WTC11 (cell line): Measurements from ENCODE around the gene SETD3. TPM values are rescaled to one million over a fixed set of nuclear protein-coding genes. Genes with fewer than 3 reads are reported as not detected.

Source experiments
- ATAC-seq: fragments of 200-7000 bp; cut with Tn5 transposase; 2 replicates; pipeline ENCODE4 v1.10.0; 2021; ENCODE audit warnings: mild to moderate bottlenecking, moderate library complexity
- CTCF ChIA-PET: fragments of 300-600 bp; sonication (Branson Sonifier 250); formaldehyde crosslinking; loops from one replicate; lab custom pipeline; 2021; ENCODE audit warnings: antibody characterized with exemption; lab: Charles Lee
- POLR2A ChIA-PET: fragments of 350-600 bp; sonication (Branson Sonifier 250); formaldehyde crosslinking; loops from one replicate; lab custom pipeline; 2021; ENCODE audit warnings: antibody characterized with exemption; lab: Charles Lee
- DNase-seq: peaks from one replicate; pipeline ENCODE4 v3.0.0; 2021; ENCODE audit warnings: low spot score
- H3K27ac Mint-ChIP-seq: 2 replicates; pipeline ENCODE4 v1.8.0; 2021; ENCODE audit warnings: mixed read lengths
- H3K27me3 Mint-ChIP-seq: 2 replicates; pipeline ENCODE4 v1.8.0; 2021; ENCODE audit warnings: low read depth, mild to moderate bottlenecking, moderate library complexity, mixed read lengths
- H3K36me3 Mint-ChIP-seq: 2 replicates; pipeline ENCODE4 v1.8.0; 2021; ENCODE audit warnings: mixed read lengths
- H3K4me1 Mint-ChIP-seq: 2 replicates; pipeline ENCODE4 v1.8.0; 2022; ENCODE audit warnings: mixed read lengths
- H3K4me3 Mint-ChIP-seq: 2 replicates; pipeline ENCODE4 v1.8.0; 2021; ENCODE audit warnings: mild to moderate bottlenecking, moderate library complexity, mixed read lengths
- H3K9me3 Mint-ChIP-seq: 2 replicates; pipeline ENCODE4 v1.8.0; 2021; ENCODE audit warnings: mixed read lengths
- EMX1 ChIP-seq: fragments of 250-450 bp; sonication (Bioruptor Pico); IDR thresholded peaks from 2 replicates; pipeline ENCODE4 v1.8.0; 2021; ENCODE audit warnings: mild to moderate bottlenecking
- FOXJ3 ChIP-seq: sonication (generic); formaldehyde crosslinking; IDR thresholded peaks from 2 replicates; pipeline ENCODE4 v1.9.0; 2021; ENCODE audit warnings: missing genetic modification reagents, mild to moderate bottlenecking, borderline replicate concordance
- FOXK1 ChIP-seq: sonication (generic); formaldehyde crosslinking; IDR thresholded peaks from 2 replicates; pipeline ENCODE4 v1.8.0; 2022; ENCODE audit warnings: mild to moderate bottlenecking, moderate library complexity, missing genetic modification reagents
- GABPB1 ChIP-seq: sonication (generic); formaldehyde crosslinking; IDR thresholded peaks from 2 replicates; pipeline ENCODE4 v1.8.1; 2023; ENCODE audit warnings: mild to moderate bottlenecking, missing genetic modification reagents
- GTF2I ChIP-seq: fragments of 250-450 bp; sonication (Bioruptor Pico); conservative IDR thresholded peaks from 2 replicates; pipeline ENCODE4 v1.4.0; 2021; ENCODE audit warnings: mild to moderate bottlenecking
- JUN ChIP-seq: sonication (generic); formaldehyde crosslinking; IDR thresholded peaks from 2 replicates; pipeline ENCODE4 v1.8.0; 2023; ENCODE audit warnings: mild to moderate bottlenecking, missing genetic modification reagents
- KAT7 ChIP-seq: sonication (generic); formaldehyde crosslinking; IDR thresholded peaks from 2 replicates; pipeline ENCODE4 v1.8.1; 2023; ENCODE audit warnings: missing genetic modification reagents, mild to moderate bottlenecking, borderline replicate concordance
- NR1H2 ChIP-seq: sonication (generic); formaldehyde crosslinking; IDR thresholded peaks from 2 replicates; pipeline ENCODE4 v1.9.0; 2021; ENCODE audit warnings: mild to moderate bottlenecking, moderate library complexity, missing genetic modification reagents
- NR2C2 ChIP-seq: sonication (generic); formaldehyde crosslinking; IDR thresholded peaks from 2 replicates; pipeline ENCODE4 v1.8.0; 2022; ENCODE audit warnings: mild to moderate bottlenecking, missing genetic modification reagents
- PRRX2 ChIP-seq: fragments of 250-450 bp; sonication (Bioruptor Pico); IDR thresholded peaks from 2 replicates; pipeline ENCODE4 v1.8.0; 2021; ENCODE audit warnings: mild to moderate bottlenecking
- RORB ChIP-seq: fragments of 250-450 bp; sonication (Bioruptor Pico); IDR thresholded peaks from 2 replicates; pipeline ENCODE4 v1.9.0; 2021; ENCODE audit warnings: mild to moderate bottlenecking
- SOX15 ChIP-seq: fragments of 250-450 bp; sonication (Bioruptor Pico); IDR thresholded peaks from 2 replicates; pipeline ENCODE4 v1.9.0; 2021; ENCODE audit warnings: mild to moderate bottlenecking
- TEAD4 ChIP-seq: sonication (generic); formaldehyde crosslinking; IDR thresholded peaks from 2 replicates; pipeline ENCODE4 v1.8.0; 2022; ENCODE audit warnings: mild to moderate bottlenecking, missing genetic modification reagents
- ZNF219 ChIP-seq: sonication (generic); formaldehyde crosslinking; IDR thresholded peaks from 2 replicates; pipeline ENCODE4 v1.8.0; 2023; ENCODE audit warnings: missing genetic modification reagents, mild to moderate bottlenecking, borderline replicate concordance
- ZNF317 ChIP-seq: sonication (generic); formaldehyde crosslinking; IDR thresholded peaks from 2 replicates; pipeline ENCODE4 v1.8.1; 2023; ENCODE audit warnings: low read depth, mild to moderate bottlenecking, moderate library complexity, missing genetic modification reagents, borderline replicate concordance
- ZNF396 ChIP-seq: fragments of 250-450 bp; sonication (Bioruptor Pico); IDR thresholded peaks from 2 replicates; pipeline ENCODE4 v1.8.0; 2021; ENCODE audit warnings: mild to moderate bottlenecking, moderate library complexity, borderline replicate concordance
- ZNF416 ChIP-seq: fragments of 250-450 bp; sonication (Bioruptor Pico); IDR thresholded peaks from 2 replicates; pipeline ENCODE4 v1.9.0; 2021; ENCODE audit warnings: mild to moderate bottlenecking, inconsistent platforms
- total RNA-seq: library from RNA; stranded (reverse); gene quantifications from 3 replicates; pipeline ENCODE4 v1.2.3, GENCODE V29; 2021
- TF ChIP-seq, protein P1 (sequence below): fragments of 250-450 bp; sonication (Bioruptor Pico); IDR thresholded peaks from 2 replicates; pipeline ENCODE4 v1.8.0; 2021; ENCODE audit warnings: mild to moderate bottlenecking
- TF ChIP-seq, protein P2 (sequence below): sonication (generic); formaldehyde crosslinking; IDR thresholded peaks from 2 replicates; pipeline ENCODE4 v1.8.0; 2022; ENCODE audit warnings: missing genetic modification reagents
- TF ChIP-seq, protein P3 (sequence below): fragments of 250-450 bp; sonication (Bioruptor Pico); IDR thresholded peaks from 2 replicates; pipeline ENCODE4 v1.9.0; 2021; ENCODE audit warnings: mild to moderate bottlenecking
- TF ChIP-seq, protein P4 (sequence below): sonication (generic); formaldehyde crosslinking; IDR thresholded peaks from 2 replicates; pipeline ENCODE4 v1.8.1; 2023; ENCODE audit warnings: mild to moderate bottlenecking, moderate library complexity, missing genetic modification reagents
- TF ChIP-seq, protein P5 (sequence below): sonication (generic); formaldehyde crosslinking; conservative IDR thresholded peaks from 2 replicates; pipeline ENCODE4 v1.8.1; 2023; ENCODE audit warnings: mild to moderate bottlenecking, low read depth, missing genetic modification reagents, moderate library complexity

The SETD3 gene
- total RNA-seq, 1 experiment from 2014 or later: 53.1 TPM

DNA sequence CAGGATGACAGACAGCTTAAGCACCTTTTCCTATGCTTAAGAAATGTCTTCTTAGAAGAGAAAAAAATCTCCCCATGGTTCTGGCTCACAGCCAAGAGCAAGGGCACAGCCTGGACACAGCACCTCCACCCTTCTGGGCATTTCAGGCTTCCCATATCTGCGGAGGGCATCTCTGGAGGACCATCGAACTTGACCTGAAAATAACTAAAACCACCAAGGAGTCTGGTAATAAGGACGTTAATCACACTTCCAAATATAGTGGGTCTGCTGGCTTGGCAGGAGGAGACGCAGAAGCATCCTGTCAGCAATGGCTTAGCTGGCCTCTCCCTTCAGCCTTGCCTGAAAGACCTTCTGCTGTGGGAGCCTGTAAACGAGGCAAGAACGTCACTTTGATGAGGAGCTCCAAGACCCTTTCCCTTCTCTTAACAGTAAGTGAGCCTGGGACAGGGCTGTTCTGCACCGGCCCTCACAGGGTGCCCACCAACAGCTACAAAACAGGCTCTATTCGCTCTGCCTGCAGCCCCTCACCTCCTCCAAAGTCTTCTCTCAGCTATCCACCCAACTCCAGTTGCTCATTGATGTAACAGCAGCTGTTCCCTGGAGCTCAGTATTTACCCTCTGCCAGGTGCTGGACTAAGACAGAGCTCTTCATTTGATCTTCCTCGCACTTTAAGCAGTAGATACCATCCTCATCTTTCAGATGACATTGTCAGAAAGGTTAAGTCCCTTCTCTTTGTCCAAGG is 13.2 kb downstream of the SETD3 start (continued):
- TF ChIP-seq, protein P1, sequence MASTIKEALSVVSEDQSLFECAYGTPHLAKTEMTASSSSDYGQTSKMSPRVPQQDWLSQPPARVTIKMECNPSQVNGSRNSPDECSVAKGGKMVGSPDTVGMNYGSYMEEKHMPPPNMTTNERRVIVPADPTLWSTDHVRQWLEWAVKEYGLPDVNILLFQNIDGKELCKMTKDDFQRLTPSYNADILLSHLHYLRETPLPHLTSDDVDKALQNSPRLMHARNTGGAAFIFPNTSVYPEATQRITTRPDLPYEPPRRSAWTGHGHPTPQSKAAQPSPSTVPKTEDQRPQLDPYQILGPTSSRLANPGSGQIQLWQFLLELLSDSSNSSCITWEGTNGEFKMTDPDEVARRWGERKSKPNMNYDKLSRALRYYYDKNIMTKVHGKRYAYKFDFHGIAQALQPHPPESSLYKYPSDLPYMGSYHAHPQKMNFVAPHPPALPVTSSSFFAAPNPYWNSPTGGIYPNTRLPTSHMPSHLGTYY (CRISPR knock-in tag): no peak
- TF ChIP-seq ZNF416 (CRISPR knock-in tag) (no peak), JUN (CRISPR knock-in tag) (no peak), ZNF219 (CRISPR knock-in tag) (no peak)
- TF ChIP-seq, protein P2, sequence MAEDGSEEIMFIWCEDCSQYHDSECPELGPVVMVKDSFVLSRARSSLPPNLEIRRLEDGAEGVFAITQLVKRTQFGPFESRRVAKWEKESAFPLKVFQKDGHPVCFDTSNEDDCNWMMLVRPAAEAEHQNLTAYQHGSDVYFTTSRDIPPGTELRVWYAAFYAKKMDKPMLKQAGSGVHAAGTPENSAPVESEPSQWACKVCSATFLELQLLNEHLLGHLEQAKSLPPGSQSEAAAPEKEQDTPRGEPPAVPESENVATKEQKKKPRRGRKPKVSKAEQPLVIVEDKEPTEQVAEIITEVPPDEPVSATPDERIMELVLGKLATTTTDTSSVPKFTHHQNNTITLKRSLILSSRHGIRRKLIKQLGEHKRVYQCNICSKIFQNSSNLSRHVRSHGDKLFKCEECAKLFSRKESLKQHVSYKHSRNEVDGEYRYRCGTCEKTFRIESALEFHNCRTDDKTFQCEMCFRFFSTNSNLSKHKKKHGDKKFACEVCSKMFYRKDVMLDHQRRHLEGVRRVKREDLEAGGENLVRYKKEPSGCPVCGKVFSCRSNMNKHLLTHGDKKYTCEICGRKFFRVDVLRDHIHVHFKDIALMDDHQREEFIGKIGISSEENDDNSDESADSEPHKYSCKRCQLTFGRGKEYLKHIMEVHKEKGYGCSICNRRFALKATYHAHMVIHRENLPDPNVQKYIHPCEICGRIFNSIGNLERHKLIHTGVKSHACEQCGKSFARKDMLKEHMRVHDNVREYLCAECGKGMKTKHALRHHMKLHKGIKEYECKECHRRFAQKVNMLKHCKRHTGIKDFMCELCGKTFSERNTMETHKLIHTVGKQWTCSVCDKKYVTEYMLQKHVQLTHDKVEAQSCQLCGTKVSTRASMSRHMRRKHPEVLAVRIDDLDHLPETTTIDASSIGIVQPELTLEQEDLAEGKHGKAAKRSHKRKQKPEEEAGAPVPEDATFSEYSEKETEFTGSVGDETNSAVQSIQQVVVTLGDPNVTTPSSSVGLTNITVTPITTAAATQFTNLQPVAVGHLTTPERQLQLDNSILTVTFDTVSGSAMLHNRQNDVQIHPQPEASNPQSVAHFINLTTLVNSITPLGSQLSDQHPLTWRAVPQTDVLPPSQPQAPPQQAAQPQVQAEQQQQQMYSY (CRISPR knock-in tag): no peak
- TF ChIP-seq, protein P3, sequence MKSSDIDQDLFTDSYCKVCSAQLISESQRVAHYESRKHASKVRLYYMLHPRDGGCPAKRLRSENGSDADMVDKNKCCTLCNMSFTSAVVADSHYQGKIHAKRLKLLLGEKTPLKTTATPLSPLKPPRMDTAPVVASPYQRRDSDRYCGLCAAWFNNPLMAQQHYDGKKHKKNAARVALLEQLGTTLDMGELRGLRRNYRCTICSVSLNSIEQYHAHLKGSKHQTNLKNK (CRISPR knock-in tag): no peak

DNA sequence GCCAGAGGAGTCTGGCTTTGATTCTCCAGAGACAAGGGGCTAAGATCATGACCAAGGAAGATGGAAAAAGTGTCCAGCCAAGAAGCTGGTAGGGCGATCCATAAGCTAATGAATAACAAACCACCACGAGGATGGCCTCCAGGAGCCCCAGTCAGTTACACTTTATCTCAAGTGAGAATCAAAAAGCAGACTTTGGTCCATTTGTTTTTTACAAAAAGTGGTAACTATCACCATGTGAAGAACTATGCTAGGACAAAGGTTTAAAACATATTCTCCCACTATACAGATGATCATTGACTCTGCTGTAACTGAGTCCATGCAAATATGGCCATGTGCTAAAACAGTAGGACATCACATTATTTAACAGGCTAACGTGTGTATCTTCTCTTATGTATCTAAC is 13.9 kb downstream of the SETD3 start:
- POLR2A ChIA-PET: interaction anchor here (0.5 kb wide), 1 partner anchor 8 kb away, joined by 6 read pairs; no protein-coding TSS in a partner anchor
- CTCF ChIA-PET: interaction anchor here (1.1 to 1.2 kb wide), 2 partner anchors 26 to 166 kb away, joined by 3 to 4 read pairs; no protein-coding TSS in a partner anchor

More for the DNA sequence above, 13.9 kb downstream of the SETD3 start:
- DNase-seq: no peak
- peaks cover 2% of the 10 kb centered on the region for H3K36me3 Mint-ChIP-seq
- H3K27ac Mint-ChIP-seq: no peak overlapping the region
- no peaks in the 10 kb centered on the region for H3K9me3 Mint-ChIP-seq
- no peaks in the 10 kb centered on the region for H3K27me3 Mint-ChIP-seq
- TF ChIP-seq EMX1 (CRISPR knock-in tag) (no peak), FOXJ3 (no peak), TEAD4 (CRISPR knock-in tag) (no peak), FOXK1 (CRISPR knock-in tag) (no peak), GTF2I (CRISPR knock-in tag) (no peak), ZNF317 (CRISPR knock-in tag) (no peak), ZNF396 (CRISPR knock-in tag) (no peak), NR2C2 (CRISPR knock-in tag) (no peak), GABPB1 (CRISPR knock-in tag) (no peak), SOX15 (CRISPR knock-in tag) (no peak), PRRX2 (CRISPR knock-in tag) (no peak), KAT7 (CRISPR knock-in tag) (no peak), RORB (no peak), NR1H2 (CRISPR knock-in tag) (no peak)
- TF ChIP-seq, protein P2 (CRISPR knock-in tag): no peak
- TF ChIP-seq, protein P4, sequence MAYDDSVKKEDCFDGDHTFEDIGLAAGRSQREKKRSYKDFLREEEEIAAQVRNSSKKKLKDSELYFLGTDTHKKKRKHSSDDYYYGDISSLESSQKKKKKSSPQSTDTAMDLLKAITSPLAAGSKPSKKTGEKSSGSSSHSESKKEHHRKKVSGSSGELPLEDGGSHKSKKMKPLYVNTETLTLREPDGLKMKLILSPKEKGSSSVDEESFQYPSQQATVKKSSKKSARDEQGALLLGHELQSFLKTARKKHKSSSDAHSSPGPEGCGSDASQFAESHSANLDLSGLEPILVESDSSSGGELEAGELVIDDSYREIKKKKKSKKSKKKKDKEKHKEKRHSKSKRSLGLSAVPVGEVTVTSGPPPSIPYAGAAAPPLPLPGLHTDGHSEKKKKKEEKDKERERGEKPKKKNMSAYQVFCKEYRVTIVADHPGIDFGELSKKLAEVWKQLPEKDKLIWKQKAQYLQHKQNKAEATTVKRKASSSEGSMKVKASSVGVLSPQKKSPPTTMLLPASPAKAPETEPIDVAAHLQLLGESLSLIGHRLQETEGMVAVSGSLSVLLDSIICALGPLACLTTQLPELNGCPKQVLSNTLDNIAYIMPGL (CRISPR knock-in tag): no peak
- TF ChIP-seq, protein P5, sequence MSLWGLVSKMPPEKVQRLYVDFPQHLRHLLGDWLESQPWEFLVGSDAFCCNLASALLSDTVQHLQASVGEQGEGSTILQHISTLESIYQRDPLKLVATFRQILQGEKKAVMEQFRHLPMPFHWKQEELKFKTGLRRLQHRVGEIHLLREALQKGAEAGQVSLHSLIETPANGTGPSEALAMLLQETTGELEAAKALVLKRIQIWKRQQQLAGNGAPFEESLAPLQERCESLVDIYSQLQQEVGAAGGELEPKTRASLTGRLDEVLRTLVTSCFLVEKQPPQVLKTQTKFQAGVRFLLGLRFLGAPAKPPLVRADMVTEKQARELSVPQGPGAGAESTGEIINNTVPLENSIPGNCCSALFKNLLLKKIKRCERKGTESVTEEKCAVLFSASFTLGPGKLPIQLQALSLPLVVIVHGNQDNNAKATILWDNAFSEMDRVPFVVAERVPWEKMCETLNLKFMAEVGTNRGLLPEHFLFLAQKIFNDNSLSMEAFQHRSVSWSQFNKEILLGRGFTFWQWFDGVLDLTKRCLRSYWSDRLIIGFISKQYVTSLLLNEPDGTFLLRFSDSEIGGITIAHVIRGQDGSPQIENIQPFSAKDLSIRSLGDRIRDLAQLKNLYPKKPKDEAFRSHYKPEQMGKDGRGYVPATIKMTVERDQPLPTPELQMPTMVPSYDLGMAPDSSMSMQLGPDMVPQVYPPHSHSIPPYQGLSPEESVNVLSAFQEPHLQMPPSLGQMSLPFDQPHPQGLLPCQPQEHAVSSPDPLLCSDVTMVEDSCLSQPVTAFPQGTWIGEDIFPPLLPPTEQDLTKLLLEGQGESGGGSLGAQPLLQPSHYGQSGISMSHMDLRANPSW: no peak
- ATAC-seq: no peak
- peaks cover 36% of the 10 kb centered on the region for H3K4me1 Mint-ChIP-seq
- H3K4me3 Mint-ChIP-seq: no peak overlapping the region
